ENCODE measurements around the gene HCAR1.

Gene HCAR1

DNA sequence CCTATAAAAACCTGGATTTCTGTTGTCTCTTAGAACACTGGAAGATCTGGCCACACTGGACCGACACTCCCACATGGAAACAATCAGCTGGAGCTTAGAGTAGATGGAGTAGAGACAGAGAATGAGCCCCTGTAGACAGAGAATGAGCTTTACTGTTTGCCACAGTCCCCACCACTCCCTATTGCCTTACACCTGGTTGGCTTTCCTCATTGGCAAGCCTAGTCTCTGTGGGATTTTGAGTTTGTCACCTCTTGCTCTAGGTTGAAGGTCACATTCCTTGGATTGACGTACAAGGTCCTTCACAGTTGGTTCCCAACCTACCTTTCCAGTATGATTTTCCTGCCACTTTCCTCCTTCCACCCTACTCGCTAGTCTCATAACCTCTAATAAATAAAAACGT is 2.0 kb upstream of the HCAR1 start:
- TF ChIP-seq, protein P1, sequence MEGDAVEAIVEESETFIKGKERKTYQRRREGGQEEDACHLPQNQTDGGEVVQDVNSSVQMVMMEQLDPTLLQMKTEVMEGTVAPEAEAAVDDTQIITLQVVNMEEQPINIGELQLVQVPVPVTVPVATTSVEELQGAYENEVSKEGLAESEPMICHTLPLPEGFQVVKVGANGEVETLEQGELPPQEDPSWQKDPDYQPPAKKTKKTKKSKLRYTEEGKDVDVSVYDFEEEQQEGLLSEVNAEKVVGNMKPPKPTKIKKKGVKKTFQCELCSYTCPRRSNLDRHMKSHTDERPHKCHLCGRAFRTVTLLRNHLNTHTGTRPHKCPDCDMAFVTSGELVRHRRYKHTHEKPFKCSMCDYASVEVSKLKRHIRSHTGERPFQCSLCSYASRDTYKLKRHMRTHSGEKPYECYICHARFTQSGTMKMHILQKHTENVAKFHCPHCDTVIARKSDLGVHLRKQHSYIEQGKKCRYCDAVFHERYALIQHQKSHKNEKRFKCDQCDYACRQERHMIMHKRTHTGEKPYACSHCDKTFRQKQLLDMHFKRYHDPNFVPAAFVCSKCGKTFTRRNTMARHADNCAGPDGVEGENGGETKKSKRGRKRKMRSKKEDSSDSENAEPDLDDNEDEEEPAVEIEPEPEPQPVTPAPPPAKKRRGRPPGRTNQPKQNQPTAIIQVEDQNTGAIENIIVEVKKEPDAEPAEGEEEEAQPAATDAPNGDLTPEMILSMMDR (IDR thresholded peaks at IDR 0.05) = no peak
- no peaks in the 10 kb centered on the region for H3K36me3 ChIP-seq
- H3K4me3 ChIP-seq (ENCODE audit: low read depth in 1 of 2, low read length in 1 of 2) = peak overlapping the region; percentile 3 to 26
- peak overlapping the region; percentile 85 for H3K27ac ChIP-seq
- H3K9me3 ChIP-seq = no peaks in the 10 kb centered on the region
- peaks cover 41% of the 10 kb centered on the region in 2 experiments for H3K4me1 ChIP-seq (ENCODE audit: control insufficient read depth in 1 of 2, insufficient read depth in 1 of 2, low read depth in 1 of 2, low read length in 1 of 2)
- H3K27me3 ChIP-seq = no peaks in the 10 kb centered on the region

DNA sequence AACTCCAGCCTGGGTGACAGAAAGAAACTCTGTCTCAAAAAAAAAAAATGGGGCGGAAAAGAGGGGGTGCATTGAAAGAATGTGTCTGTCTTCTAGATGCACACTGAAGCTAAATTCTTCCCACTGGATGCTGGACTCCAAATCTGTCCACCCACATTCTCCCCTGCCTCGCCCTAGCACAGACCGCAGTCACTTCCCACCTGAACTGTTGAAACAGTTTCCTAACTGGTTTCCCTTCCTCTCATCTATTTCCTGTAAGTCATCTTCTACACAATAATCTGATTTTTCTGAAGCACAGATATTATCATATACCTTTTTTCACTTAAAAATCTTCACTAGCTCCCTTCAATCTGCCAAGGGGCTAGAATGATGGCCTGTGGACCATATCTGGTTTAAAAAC is 1.5 kb upstream of the HCAR1 start:
- H3K4me3 ChIP-seq (ENCODE audit: low read depth in 1 of 2, low read length in 1 of 2) = peak overlapping the region; percentile 3 to 26
- TF ChIP-seq, protein P1 (IDR thresholded peaks at IDR 0.05) = no peak
- H3K27me3 ChIP-seq = no peaks in the 10 kb centered on the region
- no peaks in the 10 kb centered on the region for H3K9me3 ChIP-seq
- no peaks in the 10 kb centered on the region for H3K36me3 ChIP-seq
- peak overlapping the region; percentile 85 for H3K27ac ChIP-seq
- peaks cover 41 to 42% of the 10 kb centered on the region in 2 experiments for H3K4me1 ChIP-seq (ENCODE audit: control insufficient read depth in 1 of 2, insufficient read depth in 1 of 2, low read depth in 1 of 2, low read length in 1 of 2)

DNA sequence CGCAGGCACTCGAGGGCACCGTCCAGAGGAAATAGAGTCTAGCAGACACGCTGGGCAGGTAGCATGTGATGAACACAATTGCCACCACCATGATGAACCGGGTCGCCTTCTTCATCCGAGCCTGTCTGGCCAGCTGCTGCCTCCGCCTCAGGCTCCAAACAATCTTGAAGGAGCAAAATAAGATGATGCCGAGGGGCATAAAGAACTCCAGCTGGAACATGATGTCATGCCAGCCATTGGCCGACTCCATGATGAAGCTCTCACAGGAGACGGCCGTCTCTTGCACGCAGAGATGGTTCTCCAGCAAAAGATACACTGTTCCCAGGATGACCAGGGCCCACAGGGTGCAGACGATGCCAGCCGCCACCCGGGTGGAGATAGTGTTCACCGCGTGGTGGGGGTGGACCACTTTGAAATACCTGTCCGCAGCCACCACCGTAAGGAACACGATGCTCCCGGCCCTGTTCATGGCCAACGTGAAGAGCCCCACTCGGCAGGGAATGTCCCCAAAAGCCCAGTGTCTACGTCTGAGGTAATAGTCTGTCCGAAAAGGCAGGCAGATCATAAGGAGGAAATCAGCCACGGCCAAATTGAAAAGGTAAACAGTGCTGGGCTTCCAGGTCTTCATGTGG is 945 bp downstream of the HCAR1 start:
- TF ChIP-seq, protein P1 (IDR thresholded peaks at IDR 0.05) = no peak
- no peaks in the 10 kb centered on the region for H3K9me3 ChIP-seq
- H3K36me3 ChIP-seq = no peaks in the 10 kb centered on the region
- no peak overlapping the region for H3K27ac ChIP-seq
- peaks cover 62 to 66% of the 10 kb centered on the region in 2 experiments for H3K4me1 ChIP-seq (ENCODE audit: control insufficient read depth in 1 of 2, insufficient read depth in 1 of 2, low read depth in 1 of 2, low read length in 1 of 2)
- no peaks in the 10 kb centered on the region for H3K27me3 ChIP-seq
- H3K4me3 ChIP-seq (ENCODE audit: low read depth in 1 of 2, low read length in 1 of 2) = no peak overlapping the region

DNA sequence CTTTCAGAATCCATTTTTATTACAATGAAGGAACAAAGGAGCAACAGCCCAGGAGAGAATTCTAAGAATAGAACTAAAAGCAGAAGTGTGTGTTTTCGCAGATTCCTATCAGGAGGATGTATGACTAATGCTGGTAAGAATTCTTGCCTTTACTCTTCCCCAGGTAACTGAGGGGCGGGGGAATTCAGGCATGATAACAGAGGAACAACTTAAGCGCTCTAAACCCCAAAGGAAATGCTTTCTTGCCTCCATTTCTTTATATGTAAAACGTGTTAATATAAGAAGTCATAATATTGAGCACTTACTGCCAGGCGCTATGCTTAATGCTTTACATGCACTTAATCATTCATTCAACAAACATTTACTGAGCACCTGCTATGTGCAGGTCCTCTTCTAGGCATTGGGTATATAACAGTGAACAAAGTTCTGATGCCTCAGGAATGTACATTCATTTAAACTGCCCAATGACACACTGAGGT is 4.5 kb downstream of the HCAR1 start:
- Histone ChIP-seq H3K36me3 (no peaks in the 10 kb centered on the region), H3K4me3 (ENCODE audit: low read depth in 1 of 2, low read length in 1 of 2) (peak overlapping the region; percentile 23 to 35), H3K27ac (peak overlapping the region; percentile 83), H3K27me3 (no peaks in the 10 kb centered on the region), H3K9me3 (no peaks in the 10 kb centered on the region), H3K4me1 (ENCODE audit: control insufficient read depth in 1 of 2, insufficient read depth in 1 of 2, low read depth in 1 of 2, low read length in 1 of 2) (peaks cover 36 to 43% of the 10 kb centered on the region in 2 experiments)
- TF ChIP-seq, protein P1 (IDR thresholded peaks at IDR 0.05) = no peak

DNA sequence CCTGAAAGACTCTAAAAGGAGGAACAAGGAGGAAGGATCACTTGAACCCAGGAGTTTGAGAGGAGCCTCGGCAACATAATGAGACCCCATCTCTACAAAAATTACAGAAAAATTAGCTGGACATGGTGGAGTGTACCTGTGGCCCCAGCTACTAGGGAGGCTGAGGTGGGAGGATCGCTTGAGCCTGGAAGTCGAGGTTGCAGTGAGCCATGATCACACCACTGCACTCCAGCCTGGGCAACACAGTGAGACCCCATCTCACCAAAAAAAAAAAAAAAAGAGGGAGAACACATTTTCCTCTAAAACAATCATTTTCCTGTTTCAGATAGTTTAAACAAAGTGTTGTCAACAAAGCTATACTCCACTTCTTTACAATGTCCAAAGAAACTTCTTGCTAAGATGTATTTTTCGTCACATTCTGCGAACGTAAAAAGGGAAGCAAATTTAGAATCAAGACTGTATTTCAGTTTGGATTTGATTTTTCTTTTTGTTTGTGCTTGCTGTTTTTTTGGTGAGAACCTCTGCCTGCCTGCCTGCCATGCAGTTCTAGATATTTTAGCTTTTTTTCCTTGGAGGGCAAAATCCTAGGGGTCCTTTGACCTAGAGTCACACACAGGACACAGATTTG is 5.1 kb downstream of the HCAR1 start:
- H3K4me3 ChIP-seq (ENCODE audit: low read depth in 1 of 2, low read length in 1 of 2) = peak overlapping the region; percentile 23 to 35
- no peaks in the 10 kb centered on the region for H3K27me3 ChIP-seq
- H3K4me1 ChIP-seq (ENCODE audit: control insufficient read depth in 1 of 2, insufficient read depth in 1 of 2, low read depth in 1 of 2, low read length in 1 of 2) = peaks cover 30 to 37% of the 10 kb centered on the region in 2 experiments
- TF ChIP-seq, protein P1 (IDR thresholded peaks at IDR 0.05) = no peak
- peak overlapping the region; percentile 83 for H3K27ac ChIP-seq
- no peaks in the 10 kb centered on the region for H3K9me3 ChIP-seq
- H3K36me3 ChIP-seq = no peaks in the 10 kb centered on the region

Data from neutrophil (primary cell).